ENCODE data around the gene PLCL2. TPM values are rescaled to one million over a fixed set of nuclear protein-coding genes. Genes with fewer than 3 reads are reported as not detected.

The PLCL2 gene
- total RNA-seq, 1 donor from 2014 or later, result 1.8 TPM

DNA sequence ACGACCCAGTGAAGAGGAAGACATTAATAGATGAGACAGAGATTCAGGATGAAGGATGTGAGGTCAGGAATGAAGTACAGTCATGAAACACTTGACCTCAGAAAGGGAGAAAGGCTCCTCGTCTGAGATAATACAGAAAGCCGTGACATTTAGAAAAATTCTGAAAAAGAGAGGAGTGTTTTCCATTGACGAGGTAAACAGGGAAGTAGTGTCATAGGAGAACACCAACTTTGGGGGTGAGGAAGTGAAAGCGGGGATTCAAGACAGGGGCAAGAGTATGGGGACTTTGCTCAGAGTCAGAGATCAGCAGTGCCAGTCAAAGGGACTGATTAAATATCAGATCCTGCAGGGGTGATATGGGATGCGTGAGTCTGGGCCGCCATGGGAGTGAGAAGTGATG, 160.9 kb downstream of the PLCL2 start:
- H3K27ac Mint-ChIP-seq (ENCODE audit: unreplicated experiment), result no peak overlapping the region
- H3K36me3 Mint-ChIP-seq (ENCODE audit: unreplicated experiment), result no peaks in the 10 kb centered on the region
- H3K4me1 Mint-ChIP-seq (ENCODE audit: unreplicated experiment), result peaks cover 6% of the 10 kb centered on the region
- H3K9me3 Mint-ChIP-seq (ENCODE audit: unreplicated experiment), result no peaks in the 10 kb centered on the region
- DNase-seq (ENCODE audit: extremely low spot score, unreplicated experiment), result no peak
- no peaks in the 10 kb centered on the region for H3K27me3 Mint-ChIP-seq (ENCODE audit: unreplicated experiment)
- H3K4me3 Mint-ChIP-seq (ENCODE audit: unreplicated experiment), result no peak overlapping the region
- TF ChIP-seq, protein P1, sequence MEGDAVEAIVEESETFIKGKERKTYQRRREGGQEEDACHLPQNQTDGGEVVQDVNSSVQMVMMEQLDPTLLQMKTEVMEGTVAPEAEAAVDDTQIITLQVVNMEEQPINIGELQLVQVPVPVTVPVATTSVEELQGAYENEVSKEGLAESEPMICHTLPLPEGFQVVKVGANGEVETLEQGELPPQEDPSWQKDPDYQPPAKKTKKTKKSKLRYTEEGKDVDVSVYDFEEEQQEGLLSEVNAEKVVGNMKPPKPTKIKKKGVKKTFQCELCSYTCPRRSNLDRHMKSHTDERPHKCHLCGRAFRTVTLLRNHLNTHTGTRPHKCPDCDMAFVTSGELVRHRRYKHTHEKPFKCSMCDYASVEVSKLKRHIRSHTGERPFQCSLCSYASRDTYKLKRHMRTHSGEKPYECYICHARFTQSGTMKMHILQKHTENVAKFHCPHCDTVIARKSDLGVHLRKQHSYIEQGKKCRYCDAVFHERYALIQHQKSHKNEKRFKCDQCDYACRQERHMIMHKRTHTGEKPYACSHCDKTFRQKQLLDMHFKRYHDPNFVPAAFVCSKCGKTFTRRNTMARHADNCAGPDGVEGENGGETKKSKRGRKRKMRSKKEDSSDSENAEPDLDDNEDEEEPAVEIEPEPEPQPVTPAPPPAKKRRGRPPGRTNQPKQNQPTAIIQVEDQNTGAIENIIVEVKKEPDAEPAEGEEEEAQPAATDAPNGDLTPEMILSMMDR (IDR thresholded peaks at IDR 0.05), result no peak

DNA sequence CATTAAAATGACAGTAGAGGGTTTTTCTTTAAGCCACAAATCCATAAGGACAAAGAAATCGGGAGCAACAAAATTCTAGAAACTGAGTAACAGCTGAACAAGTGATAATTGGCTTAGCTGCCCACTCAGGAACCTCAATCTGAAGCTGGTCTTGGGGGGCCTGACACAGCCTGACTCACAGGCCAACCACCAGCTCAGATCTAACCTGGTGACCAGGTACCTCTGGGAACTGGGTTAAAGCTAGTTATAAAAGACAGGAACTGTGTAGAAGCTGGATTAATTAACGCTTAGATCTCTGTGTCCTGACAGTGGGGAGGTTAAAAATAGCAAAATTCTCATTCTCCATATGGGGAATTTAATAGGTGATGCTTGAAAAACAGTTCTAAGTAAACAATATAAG, 161.9 kb downstream of the PLCL2 start:
- Mint-ChIP-seq H3K4me3 (ENCODE audit: unreplicated experiment) (no peak overlapping the region), H3K27me3 (ENCODE audit: unreplicated experiment) (no peaks in the 10 kb centered on the region), H3K36me3 (ENCODE audit: unreplicated experiment) (no peaks in the 10 kb centered on the region), H3K9me3 (ENCODE audit: unreplicated experiment) (no peaks in the 10 kb centered on the region), H3K27ac (ENCODE audit: unreplicated experiment) (no peak overlapping the region), H3K4me1 (ENCODE audit: unreplicated experiment) (no peaks in the 10 kb centered on the region)
- TF ChIP-seq, protein P1 (IDR thresholded peaks at IDR 0.05), result no peak
- DNase-seq (ENCODE audit: extremely low spot score, unreplicated experiment), result no peak

DNA sequence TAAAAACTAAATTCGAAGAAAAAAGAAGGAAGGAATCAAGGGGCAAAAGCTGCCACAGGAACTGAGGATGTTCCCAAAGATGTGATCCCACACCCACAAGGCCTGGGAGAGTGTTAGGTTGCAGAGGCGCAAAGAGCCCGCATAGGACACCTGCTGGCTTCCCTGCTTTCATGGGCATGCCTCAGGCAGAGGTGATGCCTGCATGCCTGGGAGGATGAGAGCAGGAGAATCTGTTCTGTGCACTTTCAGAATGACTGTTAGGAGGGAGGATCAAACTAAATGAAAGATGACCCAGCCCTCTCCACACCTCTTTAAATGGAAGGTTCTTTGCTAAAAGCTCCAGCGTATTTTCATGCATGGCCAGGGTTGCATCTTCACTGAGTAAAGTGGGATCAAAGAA, 162.4 kb downstream of the PLCL2 start:
- TF ChIP-seq, protein P1 (IDR thresholded peaks at IDR 0.05), result no peak
- Mint-ChIP-seq H3K36me3 (ENCODE audit: unreplicated experiment) (no peaks in the 10 kb centered on the region), H3K9me3 (ENCODE audit: unreplicated experiment) (no peaks in the 10 kb centered on the region), H3K4me3 (ENCODE audit: unreplicated experiment) (no peak overlapping the region), H3K27me3 (ENCODE audit: unreplicated experiment) (no peaks in the 10 kb centered on the region), H3K4me1 (ENCODE audit: unreplicated experiment) (no peaks in the 10 kb centered on the region), H3K27ac (ENCODE audit: unreplicated experiment) (no peak overlapping the region)
- no peak for DNase-seq (ENCODE audit: extremely low spot score, unreplicated experiment)

DNA sequence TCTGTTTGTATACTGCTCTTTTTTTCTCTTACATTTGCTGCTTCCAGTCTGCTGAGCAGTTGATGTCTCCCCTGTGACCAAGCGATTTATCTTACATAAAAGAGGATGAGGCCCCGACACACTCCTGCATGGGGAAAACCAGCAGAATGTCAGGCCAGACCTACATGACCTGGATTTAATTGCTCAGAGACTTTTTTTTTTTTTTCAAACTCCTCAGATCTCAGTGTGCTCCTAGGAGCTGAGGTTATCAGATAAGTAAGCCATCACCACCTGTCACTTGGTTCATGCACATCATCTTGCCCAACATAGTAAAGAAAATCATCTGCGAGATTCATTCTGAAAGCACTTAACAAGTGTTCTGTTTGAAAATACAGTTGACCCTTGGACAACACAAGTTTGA, 163.1 kb downstream of the PLCL2 start:
- Mint-ChIP-seq H3K4me1 (ENCODE audit: unreplicated experiment) (no peaks in the 10 kb centered on the region), H3K4me3 (ENCODE audit: unreplicated experiment) (no peak overlapping the region), H3K27me3 (ENCODE audit: unreplicated experiment) (no peaks in the 10 kb centered on the region), H3K27ac (ENCODE audit: unreplicated experiment) (no peak overlapping the region), H3K36me3 (ENCODE audit: unreplicated experiment) (no peaks in the 10 kb centered on the region), H3K9me3 (ENCODE audit: unreplicated experiment) (no peaks in the 10 kb centered on the region)
- DNase-seq (ENCODE audit: extremely low spot score, unreplicated experiment), result no peak
- TF ChIP-seq, protein P1 (IDR thresholded peaks at IDR 0.05), result no peak

DNA sequence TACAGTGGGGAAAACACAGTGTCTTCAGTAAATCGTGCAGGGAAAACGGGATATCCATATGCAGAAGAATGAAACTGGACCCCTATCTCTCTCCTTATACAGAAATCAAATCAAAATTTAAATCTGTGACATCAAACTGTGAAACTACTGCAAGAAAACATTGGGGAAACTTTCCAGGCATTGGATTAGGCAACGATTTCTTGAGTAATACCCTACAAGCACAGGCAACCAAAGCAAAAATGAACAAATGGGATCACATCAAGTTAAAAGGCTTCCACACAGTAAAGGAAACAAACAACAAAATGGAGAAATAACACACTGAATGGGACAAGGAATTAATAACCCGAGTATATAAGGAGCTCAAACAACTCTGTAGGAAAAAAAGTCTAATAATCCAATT, 165.3 kb downstream of the PLCL2 start:
- DNase-seq (ENCODE audit: extremely low spot score, unreplicated experiment), result no peak
- H3K9me3 Mint-ChIP-seq (ENCODE audit: unreplicated experiment), result peaks cover 8% of the 10 kb centered on the region
- no peak overlapping the region for H3K4me3 Mint-ChIP-seq (ENCODE audit: unreplicated experiment)
- TF ChIP-seq, protein P1 (IDR thresholded peaks at IDR 0.05), result no peak
- H3K4me1 Mint-ChIP-seq (ENCODE audit: unreplicated experiment), result peaks cover 4% of the 10 kb centered on the region
- no peak overlapping the region for H3K27ac Mint-ChIP-seq (ENCODE audit: unreplicated experiment)
- no peaks in the 10 kb centered on the region for H3K27me3 Mint-ChIP-seq (ENCODE audit: unreplicated experiment)
- no peaks in the 10 kb centered on the region for H3K36me3 Mint-ChIP-seq (ENCODE audit: unreplicated experiment)

All from osteocyte (in vitro differentiated cells).